GM23248 (cell line): ENCODE results near the gene CIRBP. TPM values are rescaled to one million over a fixed set of nuclear protein-coding genes. Genes with fewer than 3 reads are reported as not detected.

ENCODE experiments used
- DNase-seq: peaks from one replicate; pipeline ENCODE4 v3.0.0-alpha.2; 2015
- H2AFZ ChIP-seq: fragments of 200-600 bp; sonication (generic); 2 replicates; pipeline ENCODE4 v1.6.1; 2016; ENCODE audit warnings: antibody characterized with exemption
- H3F3A ChIP-seq: fragments of 200-600 bp; sonication (generic); 2 replicates; pipeline ENCODE4 v1.6.1; 2016; ENCODE audit warnings: mild to moderate bottlenecking, antibody characterized with exemption, mixed run types; ENCODE audit not compliant: insufficient read depth
- H3K27ac ChIP-seq: fragments of 200-600 bp; sonication (generic); 2 replicates; pipeline ENCODE4 v1.5.1; 2016; ENCODE audit warnings: mild to moderate bottlenecking
- H3K27me3 ChIP-seq: fragments of 200-600 bp; sonication (generic); replicated peaks from 2 replicates; pipeline ENCODE4 v1.6.1; 2016; ENCODE audit warnings: mild to moderate bottlenecking; ENCODE audit not compliant: insufficient read depth
- H3K36me3 ChIP-seq: fragments of 200-600 bp; sonication (generic); 2 replicates; pipeline ENCODE4 v1.6.1; 2016; ENCODE audit warnings: low read depth, mild to moderate bottlenecking
- H3K4me1 ChIP-seq: fragments of 200-600 bp; sonication (generic); 2 replicates; pipeline ENCODE4 v1.6.1; 2016; ENCODE audit warnings: mild to moderate bottlenecking; ENCODE audit not compliant: insufficient read depth
- H3K4me2 ChIP-seq: fragments of 200-600 bp; sonication (generic); one replicate; pipeline ENCODE4 v1.6.1; 2016; ENCODE audit warnings: mild to moderate bottlenecking; ENCODE audit not compliant: unreplicated experiment
- H3K4me3 ChIP-seq: fragments of 200-600 bp; sonication (generic); 2 replicates; pipeline ENCODE4 v1.5.1; 2016; ENCODE audit warnings: mild to moderate bottlenecking
- H3K79me2 ChIP-seq: fragments of 200-600 bp; sonication (generic); 2 replicates; pipeline ENCODE4 v1.6.1; 2016; ENCODE audit warnings: mild to moderate bottlenecking; ENCODE audit not compliant: insufficient read depth
- H3K9ac ChIP-seq: fragments of 200-600 bp; sonication (generic); 2 replicates; pipeline ENCODE4 v1.6.1; 2016; ENCODE audit warnings: mild to moderate bottlenecking
- H3K9me2 ChIP-seq: fragments of 200-600 bp; sonication (generic); 2 replicates; pipeline ENCODE4 v1.6.1; 2016; ENCODE audit warnings: mixed run types, mild to moderate bottlenecking, moderate library complexity; ENCODE audit not compliant: insufficient read depth
- H3K9me3 ChIP-seq: fragments of 200-600 bp; sonication (generic); one replicate; pipeline ENCODE4 v1.6.1; 2017; ENCODE audit warnings: low read depth
- H4K20me1 ChIP-seq: fragments of 200-600 bp; sonication (generic); 2 replicates; pipeline ENCODE4 v1.6.0; 2016; ENCODE audit not compliant: insufficient read depth
- EZH2 ChIP-seq: fragments of 200-600 bp; sonication (generic); IDR thresholded peaks from 2 replicates; pipeline ENCODE4 v1.6.1; 2018; ENCODE audit warnings: antibody characterized with exemption, mild to moderate bottlenecking; ENCODE audit not compliant: insufficient read depth, poor library complexity, severe bottlenecking
- EZH2phosphoT487 ChIP-seq: fragments of 200-600 bp; sonication (generic); IDR thresholded peaks from 2 replicates; pipeline ENCODE4 v1.6.1; 2018; ENCODE audit warnings: antibody characterized with exemption, moderate library complexity, mild to moderate bottlenecking, low read depth; ENCODE audit not compliant: insufficient read depth
- WGBS, 2 experiments: methylation state at CpG; one replicate each; pipeline ENCODE4 v1.1.6; 2015 to 2017; ENCODE audit warnings: low lambda C conversion rate in 2 of 2, low coverage in 1 of 2; ENCODE audit errors: missing lambda C conversion rate in 2 of 2; 5-methylcytosine and 5-hydroxymethylcytosine counted together
- in situ Hi-C: fragments of 300-500 bp; cut with MboI; formaldehyde crosslinking; loops from 2 replicates; pipeline ENCODE4 v1.15.0; 2020
- polyA plus RNA-seq: library from polyadenylated mRNA; unstranded; fragments of >200 nt; fragmentation: Nextera tagmentation; extraction: Ambion mirVana; gene quantifications from 2 replicates; pipeline ENCODE4 v1.2.1, GENCODE V29; 2016
- total RNA-seq: library from RNA; depleted of rRNA; stranded (reverse); fragments of >200 nt; shearing (Covaris generic); gene quantifications from 2 replicates; pipeline ENCODE4 v1.2.3, GENCODE V29; 2014

The CIRBP gene
- total and polyA plus RNA-seq, 2 experiments from 2014 or later: 185 to 392 TPM

DNA sequence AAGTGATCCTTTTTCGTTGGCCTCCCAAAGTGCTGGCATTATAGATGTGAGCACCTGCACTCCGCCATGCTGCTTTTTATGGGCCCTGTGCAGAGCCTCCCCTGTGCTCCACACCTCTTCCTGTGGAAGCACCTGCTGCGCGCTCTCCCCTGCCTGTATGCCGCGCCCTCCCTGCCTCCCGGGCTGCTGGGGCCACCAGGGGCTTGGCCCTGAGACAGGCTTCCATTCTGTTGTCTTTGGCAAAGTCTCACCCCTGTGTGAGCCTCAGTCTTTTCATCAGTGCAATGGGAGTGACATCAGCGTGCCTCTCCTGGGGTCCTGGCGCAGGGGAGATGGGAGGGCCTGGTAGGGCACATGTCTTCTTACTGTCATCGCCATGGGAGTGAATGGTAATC is 7.5 kb downstream of the CIRBP start:
- Histone ChIP-seq H3K4me2 (peak overlapping the region; percentile 84), H3K9ac (peak overlapping the region; percentile 89), H3K4me3 (peak overlapping the region; percentile 76), H3K36me3 (peaks cover 27% of the 10 kb centered on the region; the same call in 1 of the 2 replicates), H3K79me2 (peaks cover 39% of the 10 kb centered on the region), H3K9me2 (no peaks in the 10 kb centered on the region), H3F3A (peaks cover 34% of the 10 kb centered on the region), H4K20me1 (no peaks in the 10 kb centered on the region), H3K4me1 (peaks cover 7% of the 10 kb centered on the region; the same call in 1 of the 2 replicates), H3K9me3 (no peaks in the 10 kb centered on the region), H2AFZ (no peak overlapping the region), H3K27me3 (no peaks in the 10 kb centered on the region), H3K27ac (peak overlapping the region; percentile 88; the same call in 1 of the 2 replicates)
- DNase-seq: no peak
- WGBS, 2 experiments: 83 to 84% methylated on average over 10 of the region's 10 CpGs
- in situ Hi-C loops: no loop called here
- no peak for TF ChIP-seq EZH2phosphoT487
- no peak for TF ChIP-seq EZH2

GRCh38 chr19:1277061-1277460 is 7.9 kb downstream of the CIRBP start:
- 86 to 88% methylated on average over 15 of the region's 15 CpGs for WGBS, 2 experiments
- Histone ChIP-seq H3K27me3 (no peaks in the 10 kb centered on the region), H3F3A (peaks cover 31% of the 10 kb centered on the region), H4K20me1 (no peaks in the 10 kb centered on the region), H3K9me2 (no peaks in the 10 kb centered on the region), H3K4me3 (peak overlapping the region; percentile 76; the same call in 1 of the 2 replicates), H3K79me2 (peaks cover 34% of the 10 kb centered on the region), H3K9ac (peak overlapping the region; percentile 89; the same call in 1 of the 2 replicates), H3K9me3 (no peaks in the 10 kb centered on the region), H3K27ac (no peak overlapping the region), H2AFZ (no peak overlapping the region), H3K36me3 (peaks cover 23% of the 10 kb centered on the region; the same call in 1 of the 2 replicates), H3K4me2 (no peak overlapping the region), H3K4me1 (peaks cover 5% of the 10 kb centered on the region; the same call in 1 of the 2 replicates)
- no peak for DNase-seq
- in situ Hi-C loops: no loop called here
- TF ChIP-seq EZH2phosphoT487 (no peak), EZH2 (no peak)

DNA sequence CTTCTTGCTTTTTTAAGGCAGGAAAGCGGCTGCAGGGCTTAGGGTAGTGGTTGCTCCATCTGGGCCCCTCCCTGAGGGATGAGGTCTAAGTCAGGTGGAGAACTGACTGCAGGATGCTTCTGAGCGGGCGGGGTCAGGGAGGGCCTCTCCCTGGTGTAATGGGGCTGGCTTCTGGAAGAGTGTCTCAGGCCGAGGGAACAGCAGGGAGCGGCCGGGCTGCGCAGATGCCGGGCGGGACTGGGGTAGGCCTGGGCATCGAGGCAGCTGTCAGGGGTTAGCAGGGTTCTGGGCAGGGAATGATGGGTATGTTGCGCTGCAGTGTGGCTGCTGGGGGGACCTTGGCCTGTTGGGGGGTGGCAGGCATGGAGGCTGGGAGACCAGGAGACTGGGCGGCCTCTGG is 8.9 kb downstream of the CIRBP start:
- H3K9me3 ChIP-seq: no peaks in the 10 kb centered on the region
- H3K4me1 ChIP-seq: no peaks in the 10 kb centered on the region; the same call in 1 of the 2 replicates
- H4K20me1 ChIP-seq: no peaks in the 10 kb centered on the region
- H3K4me2 ChIP-seq: no peak overlapping the region
- H3K9me2 ChIP-seq: no peaks in the 10 kb centered on the region
- no peak overlapping the region for H3K9ac ChIP-seq
- H3K27me3 ChIP-seq: no peaks in the 10 kb centered on the region
- H3K4me3 ChIP-seq: no peak overlapping the region
- peaks cover 13% of the 10 kb centered on the region; the same call in 1 of the 2 replicates for H3K36me3 ChIP-seq
- no peak for DNase-seq
- in situ Hi-C loops: no loop called here
- TF ChIP-seq EZH2 (no peak), EZH2phosphoT487 (no peak)
- H3F3A ChIP-seq: peaks cover 21% of the 10 kb centered on the region
- WGBS, 2 experiments: 67 to 82% methylated on average over 4 to 12 of the region's 12 CpGs
- peaks cover 24% of the 10 kb centered on the region for H3K79me2 ChIP-seq
- no peak overlapping the region for H3K27ac ChIP-seq
- H2AFZ ChIP-seq: no peak overlapping the region

DNA sequence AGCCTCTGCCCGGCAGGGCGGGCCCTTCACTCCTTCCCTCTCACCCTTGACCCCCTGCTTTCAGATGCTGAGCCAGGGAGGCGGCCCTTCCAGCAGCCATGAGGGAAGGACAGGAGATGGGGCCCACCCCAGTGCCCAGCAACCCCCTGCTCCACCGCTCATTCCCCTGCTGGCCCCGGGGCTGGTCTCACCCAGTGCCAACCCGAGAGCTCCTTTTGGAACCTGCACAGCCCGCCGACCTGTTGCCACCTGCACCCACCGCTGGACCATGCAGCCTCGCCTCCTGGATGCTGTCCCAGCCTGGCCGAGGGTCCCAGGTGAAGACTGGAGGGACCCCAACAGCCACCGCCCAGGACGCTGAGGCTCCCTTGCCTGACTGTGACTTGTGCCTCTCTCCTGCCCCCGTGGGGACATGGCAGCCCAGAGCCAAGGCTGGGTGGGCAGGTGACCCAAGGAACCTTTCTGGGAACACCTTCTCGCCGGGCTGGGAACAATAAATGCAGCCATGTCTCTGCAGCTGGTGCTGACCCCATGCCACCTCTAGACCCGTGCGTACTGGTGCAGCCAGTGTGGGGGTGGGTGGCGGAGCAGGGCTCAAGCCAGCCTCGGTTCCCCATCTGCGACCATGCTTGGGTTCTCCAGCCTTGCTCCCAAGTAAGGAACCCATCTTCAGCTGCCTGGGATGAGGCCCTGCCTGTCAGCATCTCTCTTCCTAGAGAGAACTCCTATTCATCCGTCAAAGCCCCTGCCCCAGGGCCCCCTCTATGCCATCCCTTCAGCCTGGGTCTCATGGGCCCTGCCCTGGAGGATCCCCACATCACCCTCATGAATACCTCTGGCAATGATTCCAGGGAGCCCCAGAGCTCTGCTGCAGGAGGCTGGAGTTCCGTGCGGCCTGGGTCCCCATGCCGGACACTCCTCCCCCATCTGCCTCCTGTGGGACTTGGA is 9.9 kb downstream of the CIRBP start:
- H3K4me2 ChIP-seq: no peak overlapping the region
- no peaks in the 10 kb centered on the region; the same call in 1 of the 2 replicates for H3K4me1 ChIP-seq
- H3K9ac ChIP-seq: no peak overlapping the region
- in situ Hi-C loops: no loop called here
- peaks cover 12% of the 10 kb centered on the region for H3F3A ChIP-seq
- H3K27me3 ChIP-seq: 0 out of 2 replicates have a peak, but pooled peaks cover 4% of the 10 kb centered on the region
- TF ChIP-seq EZH2phosphoT487: no peak
- no peak for TF ChIP-seq EZH2
- DNase-seq: no peak
- H3K4me3 ChIP-seq: no peak overlapping the region
- H3K9me2 ChIP-seq: no peaks in the 10 kb centered on the region
- no peaks in the 10 kb centered on the region for H4K20me1 ChIP-seq
- no peak overlapping the region for H3K27ac ChIP-seq
- no peaks in the 10 kb centered on the region for H3K9me3 ChIP-seq
- WGBS, 2 experiments: 81% methylated on average over 22 to 23 of the region's 25 CpGs
- peaks cover 15% of the 10 kb centered on the region for H3K79me2 ChIP-seq
- H2AFZ ChIP-seq: no peak overlapping the region
- H3K36me3 ChIP-seq: peaks cover 4% of the 10 kb centered on the region; the same call in 1 of the 2 replicates
